NOMO-1 treated with DMSO at 0.1 percent for 48 hours (cell line): ENCODE data around the gene GCNA.

Source experiments
- DNase-seq: peaks from one replicate; lab custom pipeline; 2025; ENCODE audit not compliant: unreplicated experiment; lab: John Stamatoyannopoulos, UW

Gene GCNA

GRCh38 chrX:71578253-71579135 lies at the start of gene GCNA:
Gene GCNA, plus strand, starts transcription at chrX:71578437. Its CDS starts 2,385 bp downstream, at chrX:71580822.
- no peak for DNase-seq

- peak; percentile 50 for DNase-seq
Measured at GRCh38 chrX:71532078-71532752, 46.0 kb upstream of the GCNA start.

GRCh38 chrX:71532753-71533425 lies 45.3 kb upstream of the GCNA start, which contains the start of gene OGT:
Gene OGT, plus strand, starts transcription at chrX:71533104. Its CDS starts 196 bp downstream, at chrX:71533300.
- DNase-seq: peak; percentile 87

- no peak for DNase-seq
Measured at GRCh38 chrX:71533516-71533850, 44.8 kb upstream of the GCNA start.

GRCh38 chrX:71533851-71534561 lies 44.2 kb upstream of the GCNA start:
- DNase-seq: peak; percentile 24

GRCh38 chrX:71534773-71535544 lies 43.3 kb upstream of the GCNA start:
- no peak for DNase-seq

- DNase-seq: no peak
Measured at GRCh38 chrX:71536285-71536684, 42.0 kb upstream of the GCNA start.

GRCh38 chrX:71537743-71538142 lies 40.5 kb upstream of the GCNA start:
- no peak for DNase-seq

GRCh38 chrX:71540801-71541200 lies 37.4 kb upstream of the GCNA start:
- DNase-seq: no peak

GRCh38 chrX:71541210-71542022 lies 36.8 kb upstream of the GCNA start:
- peak; percentile 77 for DNase-seq

- peak; percentile 22 for DNase-seq
Measured at GRCh38 chrX:71542411-71542810, 35.8 kb upstream of the GCNA start.

GRCh38 chrX:71542825-71543224 lies 35.4 kb upstream of the GCNA start:
- DNase-seq: no peak

GRCh38 chrX:71543316-71543715 lies 34.9 kb upstream of the GCNA start:
- DNase-seq: no peak

GRCh38 chrX:71545364-71545763 lies 32.9 kb upstream of the GCNA start:
- DNase-seq: no peak

GRCh38 chrX:71546879-71547278 lies 31.4 kb upstream of the GCNA start:
- no peak for DNase-seq

GRCh38 chrX:71547339-71547738 lies 30.9 kb upstream of the GCNA start:
- no peak for DNase-seq

- no peak for DNase-seq
Measured at GRCh38 chrX:71549986-71550385, 28.3 kb upstream of the GCNA start.

- no peak for DNase-seq
Measured at GRCh38 chrX:71550578-71550977, 27.7 kb upstream of the GCNA start.

- DNase-seq: no peak
Measured at GRCh38 chrX:71556036-71556435, 22.2 kb upstream of the GCNA start.

GRCh38 chrX:71558920-71559319 lies 19.3 kb upstream of the GCNA start:
- no peak for DNase-seq
